WERI-Rb-1 (cell line): ENCODE data around the gene FCGR3B.
"Not testable (repeated sequence)": the region's sequence is repeated elsewhere in the genome, so short reads cannot be mapped to it uniquely, and the experiment has no call there.

Source experiments
- DNase-seq: peaks from one replicate; pipeline ENCODE4 v3.0.0-alpha.2; 2020
- H3K27ac ChIP-seq: fragments of 250-450 bp; sonication (Bioruptor Pico); 2 replicates; pipeline ENCODE4 v1.5.1; 2020; ENCODE audit warnings: mild to moderate bottlenecking, moderate library complexity
- H3K27me3 ChIP-seq: fragments of 250-450 bp; sonication (Bioruptor Pico); 2 replicates; pipeline ENCODE4 v1.5.1; 2021; ENCODE audit warnings: mild to moderate bottlenecking, low read depth, moderate library complexity; ENCODE audit not compliant: insufficient read depth, severe bottlenecking
- H3K36me3 ChIP-seq: fragments of 250-450 bp; sonication (Bioruptor Pico); 2 replicates; pipeline ENCODE4 v1.5.1; 2020; ENCODE audit warnings: mild to moderate bottlenecking, moderate library complexity
- H3K4me3 ChIP-seq: 2 replicates; pipeline ENCODE4 v1.5.1; 2011; ENCODE audit warnings: low read depth, mild to moderate bottlenecking, control low read depth, low read length
- H3K9me3 ChIP-seq: fragments of 250-450 bp; sonication (Bioruptor Pico); 2 replicates; pipeline ENCODE4 v1.5.1; 2021; ENCODE audit warnings: mild to moderate bottlenecking, moderate library complexity; ENCODE audit not compliant: severe bottlenecking

The FCGR3B gene

DNA sequence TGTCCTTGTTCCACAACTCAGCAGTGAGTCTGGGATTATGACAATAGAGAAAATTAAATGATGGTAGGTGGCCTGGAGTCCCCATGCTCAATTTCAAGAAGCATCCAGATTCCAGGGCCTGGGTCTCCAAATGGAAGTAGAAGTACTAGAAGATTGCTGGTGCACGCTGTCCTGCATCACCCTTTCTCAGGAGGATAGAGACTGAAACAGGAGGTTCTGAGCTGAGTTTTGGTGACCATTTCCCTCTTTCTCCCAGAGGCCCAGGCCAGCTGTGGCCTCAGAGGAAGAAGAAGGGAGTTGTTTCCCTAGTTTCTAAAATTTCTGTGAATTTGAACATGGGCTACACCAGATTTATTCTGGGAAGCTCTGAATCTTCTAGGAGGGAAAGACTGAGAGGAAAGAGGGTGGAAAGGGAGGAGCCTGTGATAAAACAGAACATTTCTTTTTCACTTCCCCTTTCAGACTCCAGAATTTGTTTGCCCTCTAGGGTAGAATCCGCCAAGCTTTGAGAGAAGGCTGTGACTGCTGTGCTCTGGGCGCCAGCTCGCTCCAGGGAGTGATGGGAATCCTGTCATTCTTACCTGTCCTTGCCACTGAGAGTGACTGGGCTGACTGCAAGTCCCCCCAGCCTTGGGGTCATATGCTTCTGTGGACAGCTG lies 50.0 kb downstream of the FCGR3B start:
- H3K27me3 ChIP-seq, H3K27ac ChIP-seq, H3K9me3 ChIP-seq, H3K36me3 ChIP-seq, H3K4me3 ChIP-seq, DNase-seq: not testable (repeated sequence)

DNA sequence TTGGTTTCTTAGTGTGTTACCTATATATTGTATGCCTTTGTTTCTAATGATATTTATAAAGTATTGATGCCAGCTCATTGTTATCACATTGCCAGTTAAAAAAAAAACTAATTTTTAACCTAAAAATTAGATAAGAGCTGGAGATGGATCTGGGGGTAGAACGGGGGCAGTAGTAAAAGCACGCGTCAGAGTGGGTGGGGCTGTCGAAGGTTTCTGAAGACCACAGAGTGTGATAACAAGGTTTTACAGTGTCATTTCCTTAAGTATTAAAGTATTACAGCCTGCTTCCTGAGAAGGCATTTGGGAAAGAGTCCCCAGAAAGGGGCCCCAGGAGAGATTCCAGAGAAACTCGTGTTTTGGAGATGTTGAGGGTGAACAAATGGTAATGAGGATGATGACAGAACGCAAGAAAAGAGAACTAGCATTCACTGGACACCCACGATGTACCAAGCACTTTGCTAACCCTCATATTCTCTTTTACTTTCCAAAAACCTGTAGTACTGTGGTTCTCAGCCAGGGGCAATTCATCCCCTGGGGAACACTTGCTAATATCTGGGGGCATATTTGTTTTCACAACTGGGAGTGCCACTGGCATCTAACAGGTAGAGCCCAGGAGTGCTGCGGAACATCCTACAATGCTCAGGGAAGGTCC lies 51.0 kb downstream of the FCGR3B start:
- not testable (repeated sequence) for H3K27me3 ChIP-seq, H3K4me3 ChIP-seq, DNase-seq, H3K36me3 ChIP-seq, H3K27ac ChIP-seq, H3K9me3 ChIP-seq

DNA sequence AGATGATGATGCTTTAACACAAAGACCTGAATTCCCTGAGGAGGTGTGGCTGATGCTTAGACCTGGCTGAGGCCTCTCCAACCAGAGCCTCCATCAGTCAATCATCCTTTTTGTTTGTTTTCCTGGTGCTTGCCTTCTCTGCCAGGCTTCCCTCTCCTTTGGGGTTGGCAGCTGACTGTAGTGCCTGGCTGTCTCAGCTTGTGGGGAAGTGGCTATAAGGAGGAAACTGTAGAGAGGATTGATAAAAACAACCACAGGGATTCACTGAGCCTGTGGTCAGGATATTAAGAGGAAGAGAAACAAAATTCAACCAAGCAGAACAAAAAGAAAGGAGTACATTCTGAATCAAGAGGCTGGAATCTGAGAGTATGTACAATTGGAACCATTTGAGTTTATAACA lies 54.3 kb downstream of the FCGR3B start:
- H3K36me3 ChIP-seq, H3K9me3 ChIP-seq, DNase-seq, H3K4me3 ChIP-seq, H3K27me3 ChIP-seq, H3K27ac ChIP-seq: not testable (repeated sequence)
